ENCODE measurements around the gene JPH2.
"Not testable (repeated sequence)": the region's sequence is repeated elsewhere in the genome, so short reads cannot be mapped to it uniquely, and the experiment has no call there.

JPH2 gene

DNA sequence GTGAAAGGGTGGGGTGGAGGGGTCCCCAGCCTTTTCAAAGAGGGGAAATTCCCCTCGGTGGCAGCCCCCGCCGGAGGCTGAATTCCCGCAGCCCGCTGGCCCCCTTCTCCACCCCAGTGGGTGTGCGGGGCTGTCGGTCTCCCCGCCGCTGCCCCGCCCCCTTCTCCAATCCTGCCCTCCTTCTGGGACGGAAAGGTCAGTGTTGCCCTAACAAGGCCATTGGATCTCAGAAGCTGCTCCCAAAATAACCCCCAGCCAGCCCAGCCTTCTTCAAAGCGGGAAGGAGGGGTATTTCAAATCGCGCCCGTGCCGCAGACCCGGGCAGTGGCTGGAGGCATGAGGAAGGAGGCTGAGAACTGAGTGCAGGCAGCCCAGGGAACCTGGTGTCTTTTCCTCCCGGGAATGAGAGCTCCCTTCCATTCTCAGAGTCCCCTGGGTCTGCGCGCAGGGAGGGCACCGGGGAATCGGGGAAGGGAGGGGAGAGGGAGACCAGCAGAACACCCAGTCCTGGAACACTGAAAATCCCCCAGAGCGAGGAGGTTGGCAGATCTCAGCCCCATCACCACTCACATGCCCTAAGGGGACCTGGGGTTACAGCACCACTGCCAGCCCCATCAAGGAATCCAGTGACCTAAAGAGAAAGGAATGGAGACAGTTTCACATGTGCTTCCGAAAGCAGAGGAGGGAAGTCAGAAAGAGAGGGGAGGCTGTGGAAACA lies at the start of gene JPH2:
TSS of gene JPH2 (minus strand) at position 135 of the 718 bp plus-strand sequence. CDS start 483 bp downstream, outside the sequence.
- DNase-seq: peak; percentile 67
- H3K27me3 Mint-ChIP-seq (ENCODE audit: low read depth, poor library complexity): peaks cover 8% of the 10 kb centered on the region
- H3K9me3 Mint-ChIP-seq: no peaks in the 10 kb centered on the region
- peaks cover 57% of the 10 kb centered on the region for H3K4me1 Mint-ChIP-seq
- peak within 1 kb of the TSS; percentile 82 for H3K4me3 Mint-ChIP-seq
- no peaks in the 10 kb centered on the region for H3K36me3 Mint-ChIP-seq (ENCODE audit: low read depth)
- TF ChIP-seq CTCF (IDR thresholded peaks at IDR 0.05): no peak
- H3K27ac Mint-ChIP-seq: peak within 1 kb of the TSS; percentile 93

DNA sequence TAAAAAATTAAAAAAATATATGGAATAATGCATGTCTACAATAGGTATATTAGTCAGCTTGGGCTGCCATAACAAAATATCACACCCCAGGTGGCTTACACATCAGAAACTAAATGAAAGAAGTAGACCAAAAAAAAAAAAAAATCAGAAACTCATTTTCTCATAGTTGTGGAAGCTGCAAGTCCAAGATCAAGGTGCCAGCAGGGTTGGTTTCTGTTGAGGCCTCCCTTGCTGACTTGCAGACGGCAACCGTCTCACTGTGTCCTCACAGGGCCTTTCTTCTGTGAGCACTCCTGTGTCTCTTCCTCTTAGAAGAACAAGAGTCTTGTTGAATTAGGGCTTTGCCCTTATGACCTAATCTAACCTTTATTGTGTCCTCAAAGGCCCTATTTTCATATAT lies 48.7 kb upstream of the JPH2 start:
- peaks cover 10% of the 10 kb centered on the region for H3K4me1 Mint-ChIP-seq
- DNase-seq: no peak
- no peak overlapping the region for H3K27ac Mint-ChIP-seq
- peaks cover 9% of the 10 kb centered on the region for H3K9me3 Mint-ChIP-seq
- H3K36me3 Mint-ChIP-seq (ENCODE audit: low read depth): no peaks in the 10 kb centered on the region
- no peak overlapping the region for H3K4me3 Mint-ChIP-seq
- TF ChIP-seq CTCF (IDR thresholded peaks at IDR 0.05): no peak
- H3K27me3 Mint-ChIP-seq (ENCODE audit: low read depth, poor library complexity): peaks cover 10% of the 10 kb centered on the region

GRCh38 chr20:44234566-44235317 lies 47.8 kb upstream of the JPH2 start:
- H3K4me1 Mint-ChIP-seq: peaks cover 10% of the 10 kb centered on the region
- no peak for TF ChIP-seq CTCF (IDR thresholded peaks at IDR 0.05)

DNA sequence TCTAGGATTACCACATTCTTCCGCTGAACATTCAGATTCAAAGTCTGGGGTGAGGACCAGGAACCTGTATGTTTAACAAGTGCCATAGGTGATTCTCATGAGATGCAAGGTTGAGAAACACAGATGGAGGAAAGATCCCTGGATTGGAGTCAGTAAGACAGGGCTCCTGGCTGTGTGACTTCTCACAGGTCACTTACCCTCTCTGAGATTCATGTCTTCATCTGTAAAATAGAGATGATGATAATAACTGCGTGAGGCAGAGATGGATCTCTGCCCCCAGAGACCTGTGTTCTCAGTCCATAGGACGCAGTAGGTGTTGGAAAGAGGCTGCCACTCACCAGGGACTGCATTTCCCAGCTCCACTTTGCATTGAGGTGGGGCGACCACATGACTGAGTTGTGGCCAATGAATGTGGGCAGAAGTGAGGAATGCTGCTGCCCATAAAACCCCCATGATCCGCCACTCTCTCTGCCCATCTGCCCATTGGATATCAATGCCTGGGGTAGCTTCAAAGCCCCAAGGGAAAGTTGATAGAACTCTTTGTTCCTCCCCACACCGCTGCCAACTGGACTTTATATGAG lies 46.5 kb upstream of the JPH2 start:
- H3K9me3 Mint-ChIP-seq: peaks cover 1% of the 10 kb centered on the region
- H3K27ac Mint-ChIP-seq: no peak overlapping the region
- DNase-seq: no peak
- no peak overlapping the region for H3K4me3 Mint-ChIP-seq
- TF ChIP-seq CTCF (IDR thresholded peaks at IDR 0.05): no peak
- H3K4me1 Mint-ChIP-seq: peaks cover 10% of the 10 kb centered on the region
- no peaks in the 10 kb centered on the region for H3K27me3 Mint-ChIP-seq (ENCODE audit: low read depth, poor library complexity)
- H3K36me3 Mint-ChIP-seq (ENCODE audit: low read depth): no peaks in the 10 kb centered on the region

More at GRCh38 chr20:44234566-44235317, 47.8 kb upstream of the JPH2 start:
- Mint-ChIP-seq H3K27ac (no peak overlapping the region), H3K36me3 (ENCODE audit: low read depth) (no peaks in the 10 kb centered on the region), H3K9me3 (peaks cover 9% of the 10 kb centered on the region), H3K27me3 (ENCODE audit: low read depth, poor library complexity) (peaks cover 4% of the 10 kb centered on the region), H3K4me3 (no peak overlapping the region)
- no peak for DNase-seq

- H3K27me3 Mint-ChIP-seq (ENCODE audit: low read depth, poor library complexity); H3K36me3 Mint-ChIP-seq (ENCODE audit: low read depth); DNase-seq; H3K4me3 Mint-ChIP-seq; H3K27ac Mint-ChIP-seq; H3K9me3 Mint-ChIP-seq: not testable (repeated sequence)
- H3K4me1 Mint-ChIP-seq: peaks cover 14% of the 10 kb centered on the region
Measured at GRCh38 chr20:44232469-44232856, 45.5 kb upstream of the JPH2 start.

DNA sequence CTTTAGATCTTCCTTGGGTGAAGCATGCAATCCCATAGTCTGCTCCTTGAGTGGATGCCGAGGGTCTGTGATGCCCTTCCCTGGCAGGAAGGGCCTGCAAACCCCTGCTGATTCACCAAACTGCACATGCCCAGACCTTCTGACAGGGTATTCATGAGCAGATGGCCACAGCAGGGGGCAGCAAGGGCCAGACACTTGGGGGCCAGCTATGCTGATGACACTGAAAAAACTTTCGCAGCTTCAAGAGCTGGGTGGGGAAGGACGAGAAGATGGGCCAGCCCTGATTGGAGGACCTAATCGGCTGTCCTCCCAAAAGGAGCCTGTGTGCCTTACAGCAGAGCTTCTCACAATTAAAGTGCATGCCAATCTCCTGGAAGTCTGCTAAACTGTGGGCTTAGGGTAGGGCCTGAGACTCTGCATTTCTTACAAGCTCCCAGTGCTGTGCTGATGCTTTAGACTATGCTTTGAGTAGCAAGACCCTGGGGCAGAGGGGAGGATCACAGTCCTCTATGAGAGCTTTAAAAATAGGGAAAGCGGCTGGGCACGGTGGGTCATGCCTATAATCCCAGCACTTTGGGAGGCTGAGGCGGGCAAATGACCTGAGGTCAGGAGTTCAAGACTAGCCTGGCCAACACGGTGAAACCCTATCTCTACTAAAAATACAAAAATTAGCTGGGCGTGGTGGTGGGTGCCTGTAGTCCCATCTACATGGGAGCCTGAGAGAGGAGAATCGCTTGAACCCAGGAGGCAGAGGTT lies 44.9 kb upstream of the JPH2 start:
- H3K36me3 Mint-ChIP-seq (ENCODE audit: low read depth): no peaks in the 10 kb centered on the region
- DNase-seq: no peak
- TF ChIP-seq CTCF (IDR thresholded peaks at IDR 0.05): no peak
- no peak overlapping the region for H3K27ac Mint-ChIP-seq
- H3K9me3 Mint-ChIP-seq: no peaks in the 10 kb centered on the region
- peaks cover 14% of the 10 kb centered on the region for H3K4me1 Mint-ChIP-seq
- no peaks in the 10 kb centered on the region for H3K27me3 Mint-ChIP-seq (ENCODE audit: low read depth, poor library complexity)
- H3K4me3 Mint-ChIP-seq: no peak overlapping the region

Data from nephron progenitor cell (in vitro differentiated cells).